DMS153 treated with DMSO at 0.1 percent for 48 hours (cell line): ENCODE results near the gene PPP6C.
"Not testable (repeated sequence)": the region's sequence is repeated elsewhere in the genome, so short reads cannot be mapped to it uniquely, and the experiment has no call there.

ENCODE experiments used
- DNase-seq: peaks from one replicate; lab custom pipeline; 2025; ENCODE audit not compliant: unreplicated experiment; lab: John Stamatoyannopoulos, UW

PPP6C gene

DNA sequence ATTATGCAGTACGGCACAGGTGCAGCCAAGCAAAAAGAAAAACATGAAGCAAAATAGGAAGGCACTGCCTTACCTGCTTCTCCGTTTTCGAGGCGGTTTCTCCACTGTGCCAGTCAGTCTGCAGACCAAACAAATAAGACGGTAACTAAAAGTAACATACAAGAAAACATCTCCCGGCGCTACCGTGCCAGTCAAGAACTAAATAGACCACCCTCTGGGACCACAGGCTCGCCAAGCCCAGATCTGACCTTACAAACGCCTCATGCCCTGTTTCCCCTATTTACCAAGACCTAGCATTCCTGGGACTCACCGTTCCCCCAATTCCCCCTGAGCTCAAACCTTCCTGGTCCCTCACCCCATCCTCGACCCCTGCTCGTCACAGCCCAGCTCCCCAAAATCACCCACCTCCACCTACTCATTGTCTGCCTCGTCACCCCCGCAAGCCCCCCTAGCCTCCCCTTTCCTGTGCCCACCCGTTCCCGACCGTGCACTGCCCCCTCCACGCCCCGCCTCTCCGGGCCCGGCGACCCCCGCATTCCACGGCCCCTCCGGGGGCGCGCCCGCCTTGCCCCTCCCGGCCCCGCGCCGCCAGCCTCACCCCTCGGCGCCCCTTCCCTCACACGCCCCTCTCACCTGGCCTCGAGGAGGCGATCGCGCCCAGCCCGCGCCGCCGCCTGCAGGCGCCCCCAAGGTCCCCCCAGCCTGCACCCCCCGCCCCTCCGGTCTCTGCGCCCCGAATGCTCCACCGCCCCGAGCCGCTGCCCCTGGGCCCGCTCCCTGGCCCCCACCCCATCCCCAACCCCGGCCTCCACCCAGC, 46.8 kb downstream of the PPP6C start:
- no peak for DNase-seq

DNA sequence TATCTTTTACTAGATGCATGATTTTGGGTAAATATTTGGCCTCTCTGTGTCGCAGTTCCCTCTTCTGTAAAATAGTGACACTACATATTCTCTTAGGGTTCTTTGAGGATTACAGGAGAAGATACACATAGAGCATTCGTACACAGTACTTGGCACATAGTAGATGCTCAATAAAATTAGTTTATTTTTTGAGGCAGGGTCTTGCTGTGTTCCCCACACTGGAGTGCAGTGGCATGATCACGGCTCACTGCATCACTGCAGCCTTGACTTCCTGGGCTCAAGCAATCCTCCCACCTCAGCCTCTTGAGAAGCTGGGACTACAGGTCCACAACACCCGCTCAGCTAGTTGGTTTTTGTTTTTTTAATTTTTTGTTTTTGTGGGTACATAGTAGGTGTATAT, 47.9 kb downstream of the PPP6C start:
- DNase-seq, result no peak

DNA sequence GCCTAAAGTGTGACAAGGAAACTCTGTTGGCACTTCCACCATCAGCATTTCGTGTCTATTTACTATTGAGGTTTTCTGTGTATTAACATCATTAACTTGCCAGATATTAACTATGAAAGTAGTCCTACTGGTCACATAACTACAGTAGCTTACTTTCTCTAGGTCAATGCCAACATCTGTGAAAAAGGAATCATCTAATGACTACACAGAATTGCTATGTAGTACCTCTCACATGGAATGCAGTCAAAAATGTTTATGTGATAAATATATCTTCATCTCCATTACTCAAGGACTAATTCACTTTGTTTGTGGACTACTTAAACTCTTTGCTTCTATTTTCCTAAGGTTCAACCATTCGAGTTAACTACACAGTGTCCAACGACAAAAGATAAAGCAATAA, 48.4 kb downstream of the PPP6C start:
- DNase-seq, result no peak

DNA sequence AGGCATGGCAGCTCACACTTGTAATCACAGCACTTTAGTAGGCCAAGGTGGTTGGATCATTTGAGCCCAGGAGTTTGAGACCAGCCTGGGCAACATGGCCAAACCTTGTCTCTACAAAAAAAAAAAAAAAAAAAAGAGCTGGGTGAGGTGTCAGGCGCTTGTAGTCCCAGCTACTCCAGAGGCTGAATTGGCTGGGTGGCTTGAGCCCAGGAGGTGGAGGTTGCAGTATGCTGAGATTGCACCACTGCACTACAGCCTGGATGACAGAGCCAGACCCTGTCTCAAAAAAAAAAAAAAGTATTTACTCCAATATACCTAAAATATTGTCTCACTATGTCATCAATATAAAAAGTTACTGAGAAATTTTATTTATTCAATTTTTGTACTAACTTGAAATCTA, 49.0 kb downstream of the PPP6C start:
- no peak for DNase-seq

DNA sequence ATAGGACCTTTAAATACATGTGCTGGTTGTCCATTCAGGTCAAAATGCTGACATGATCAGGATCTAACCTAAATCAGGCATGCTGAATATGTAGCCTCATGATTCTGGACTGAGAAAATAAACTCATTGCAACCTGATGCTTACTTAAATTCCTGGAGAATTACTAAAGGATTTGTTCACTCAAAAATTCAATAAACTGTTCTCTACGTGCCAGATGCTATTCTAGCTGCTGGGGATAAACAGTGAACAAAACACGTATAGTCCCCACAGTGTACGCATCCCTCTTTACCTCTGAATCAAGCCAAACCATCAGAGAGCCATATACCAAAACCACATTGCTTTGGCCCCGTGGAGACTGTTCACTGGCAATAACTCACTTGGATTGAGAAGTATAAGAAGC, 52.4 kb downstream of the PPP6C start:
- no peak for DNase-seq

DNA sequence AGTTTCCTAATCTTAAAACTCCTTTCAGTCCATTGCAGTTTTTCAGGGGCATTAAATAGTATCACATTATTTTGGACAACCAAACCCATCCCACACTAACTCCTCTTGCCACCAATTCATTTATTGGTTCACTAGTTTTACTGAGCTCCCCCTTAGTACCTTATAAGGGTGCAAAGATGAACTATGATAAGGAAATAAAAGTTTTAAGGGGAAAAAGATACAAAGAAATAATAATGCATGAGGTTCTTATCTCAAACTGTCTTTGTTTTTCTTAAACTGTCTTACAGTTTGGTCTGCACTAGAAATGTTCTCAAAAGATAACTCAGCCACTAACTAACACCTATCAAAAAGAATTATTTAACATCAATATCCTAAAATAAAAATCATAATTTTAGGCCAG, 54.6 kb downstream of the PPP6C start:
- no peak for DNase-seq

DNA sequence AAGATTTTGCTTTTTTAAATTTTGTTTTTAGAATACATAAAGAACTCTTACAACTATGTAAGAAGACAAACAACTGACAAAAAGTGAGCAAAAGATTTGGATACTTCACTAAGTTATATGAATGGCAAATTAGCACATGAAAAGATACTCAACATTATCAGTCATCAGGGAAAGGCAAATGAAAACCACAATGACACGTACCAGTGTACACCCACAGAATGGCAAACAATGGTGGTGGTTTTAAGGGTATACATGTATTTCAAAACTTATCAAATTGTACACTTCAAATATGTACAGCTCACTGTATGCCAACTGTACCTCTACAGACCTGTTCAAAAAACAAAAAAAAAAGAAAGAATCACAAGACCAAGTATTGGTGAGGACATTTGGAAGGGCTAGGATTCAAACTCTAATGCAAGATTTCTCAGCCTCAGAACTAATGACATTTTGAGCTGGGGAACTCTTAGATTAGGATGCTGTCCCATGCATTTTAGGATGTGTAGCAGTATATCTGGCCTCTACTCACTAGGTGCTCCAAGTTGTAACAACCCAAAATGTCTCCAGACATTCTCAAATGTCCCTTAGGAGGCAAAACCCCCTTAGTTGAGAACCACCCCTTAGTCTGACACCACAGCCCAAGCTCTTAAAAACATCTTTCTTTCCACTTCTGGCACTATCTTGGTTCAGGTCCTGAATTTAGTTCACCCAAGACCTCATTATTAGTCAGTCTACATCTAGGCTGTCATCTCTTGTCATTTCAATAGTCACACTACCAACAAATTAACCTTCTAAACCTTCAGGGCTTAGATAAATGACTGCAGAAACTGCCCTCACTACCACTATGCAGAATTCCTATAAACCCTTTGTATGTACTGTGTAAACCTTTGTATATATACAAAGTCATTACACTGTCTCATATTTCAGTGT, 55.9 kb downstream of the PPP6C start:
- DNase-seq, result no peak

DNA sequence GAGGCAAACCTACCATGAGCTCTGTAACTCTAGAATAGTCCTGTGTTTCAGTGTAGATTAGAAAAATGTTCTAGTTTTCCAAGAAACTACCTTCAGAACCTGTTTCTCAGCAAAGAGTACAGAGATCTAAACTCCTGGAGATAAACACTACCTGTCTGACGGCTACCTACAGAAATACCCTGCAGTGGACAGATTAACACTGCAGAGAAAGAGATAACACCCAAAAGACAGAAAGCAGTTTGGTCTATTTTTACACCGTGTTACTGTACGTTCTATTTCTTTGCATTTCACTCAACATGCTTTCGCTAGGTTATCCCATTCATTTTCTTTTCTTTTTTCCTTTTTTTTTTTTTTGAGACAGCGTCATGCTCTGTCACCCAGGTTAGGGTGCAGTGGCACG, 57.8 kb downstream of the PPP6C start:
- no peak for DNase-seq

DNA sequence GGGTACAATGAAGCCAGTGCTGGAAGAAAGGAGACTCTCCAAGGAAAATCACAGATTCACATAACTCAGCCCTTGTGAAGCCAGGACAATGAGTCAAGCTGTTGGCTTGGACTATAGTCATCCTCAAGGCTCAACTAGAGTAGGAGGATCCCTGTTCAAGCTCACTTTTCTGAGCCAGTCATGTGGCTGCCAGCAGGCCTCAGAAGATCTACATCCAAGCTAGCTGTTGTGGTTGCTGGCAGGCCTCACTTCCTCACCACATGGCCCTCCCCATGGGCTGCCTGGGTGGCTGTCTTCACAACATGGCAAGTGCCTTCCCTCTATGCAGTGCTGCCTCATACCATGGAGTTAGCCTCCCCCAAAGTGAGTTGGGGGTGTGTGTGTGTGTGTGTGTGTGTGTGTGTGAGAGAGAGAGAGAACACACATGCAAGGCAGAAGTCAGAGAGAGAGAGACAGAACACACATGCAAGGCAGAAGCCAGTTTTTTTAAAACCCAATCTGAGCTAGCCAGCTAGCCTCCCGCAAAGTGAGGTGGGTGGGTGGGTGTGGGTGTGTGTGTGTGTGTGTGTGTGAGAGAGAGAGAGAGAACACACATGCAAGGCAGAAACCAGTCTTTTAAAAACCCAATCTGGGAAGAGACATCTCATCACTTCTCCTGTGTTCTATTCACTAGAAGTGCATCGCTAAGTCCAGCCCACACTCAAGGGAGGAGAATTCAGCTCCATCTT, 63.4 kb downstream of the PPP6C start:
- DNase-seq, result no peak

DNA sequence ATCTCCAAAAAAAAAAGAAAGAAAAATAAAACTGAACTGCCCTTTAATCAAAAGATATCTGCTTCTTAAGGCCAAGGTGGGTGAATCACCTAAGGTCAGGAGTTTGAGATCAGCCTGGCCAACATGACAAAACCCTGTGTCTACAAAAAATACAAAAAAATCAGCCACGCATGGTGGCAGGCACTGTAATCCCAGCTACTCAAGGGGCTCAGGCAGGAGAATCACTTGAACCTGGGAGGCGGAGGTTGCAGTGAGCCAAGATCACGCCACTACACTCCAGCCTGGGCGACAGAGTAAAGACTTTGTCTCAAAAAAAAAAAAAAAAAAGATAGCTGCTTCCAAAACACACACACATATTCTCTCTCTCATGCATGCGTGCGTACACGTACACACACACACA, 64.1 kb downstream of the PPP6C start:
- no peak for DNase-seq

DNA sequence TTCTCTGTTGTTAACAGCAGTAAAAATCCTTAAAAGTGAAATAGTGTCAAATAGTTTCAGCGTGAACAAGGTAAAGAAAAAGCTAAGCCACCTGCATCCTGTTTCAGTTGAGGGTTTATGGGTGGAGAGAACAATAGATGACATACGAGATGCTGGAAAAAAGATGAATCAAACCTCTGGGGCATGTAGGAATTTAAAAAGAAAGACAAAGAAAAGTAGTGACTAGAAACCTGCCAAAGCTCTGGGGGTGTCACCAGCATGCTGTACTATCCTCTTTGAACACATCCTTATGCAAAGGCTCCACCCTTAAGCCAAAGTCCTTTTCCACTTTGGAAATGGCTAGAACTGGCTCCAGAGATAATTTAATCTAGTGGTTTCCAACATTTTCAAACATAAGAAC, 68.5 kb downstream of the PPP6C start:
- DNase-seq, result no peak

DNA sequence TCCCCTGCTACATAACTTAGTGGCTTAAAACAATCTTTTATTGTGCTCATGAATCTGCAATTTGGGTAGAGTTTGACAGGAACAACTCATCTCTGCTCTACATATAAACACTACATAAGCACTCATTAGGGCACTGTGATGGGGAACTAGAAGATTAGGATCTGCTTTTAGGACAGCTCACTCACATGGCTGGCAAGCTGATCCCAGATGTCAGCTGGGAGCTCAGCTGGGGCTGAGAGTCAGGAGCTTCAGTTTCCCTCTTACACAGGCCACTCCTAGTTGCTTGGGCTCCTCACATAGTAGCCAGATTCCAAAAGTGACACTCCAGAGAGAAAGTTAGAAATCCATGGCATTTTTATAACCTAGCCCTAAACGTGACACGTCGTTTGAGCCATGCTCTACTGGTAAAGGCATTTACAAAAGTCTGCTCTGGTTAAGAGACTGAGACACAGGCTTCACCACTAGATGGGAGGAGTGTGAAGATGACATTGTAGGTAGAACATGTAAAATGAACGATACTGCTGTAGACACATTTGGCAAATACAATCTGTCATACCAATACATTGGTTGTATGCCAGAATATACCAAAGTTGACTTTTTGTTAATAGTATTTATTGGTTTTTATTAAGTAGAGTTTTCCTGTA, 69.8 kb downstream of the PPP6C start:
- DNase-seq, result no peak

DNA sequence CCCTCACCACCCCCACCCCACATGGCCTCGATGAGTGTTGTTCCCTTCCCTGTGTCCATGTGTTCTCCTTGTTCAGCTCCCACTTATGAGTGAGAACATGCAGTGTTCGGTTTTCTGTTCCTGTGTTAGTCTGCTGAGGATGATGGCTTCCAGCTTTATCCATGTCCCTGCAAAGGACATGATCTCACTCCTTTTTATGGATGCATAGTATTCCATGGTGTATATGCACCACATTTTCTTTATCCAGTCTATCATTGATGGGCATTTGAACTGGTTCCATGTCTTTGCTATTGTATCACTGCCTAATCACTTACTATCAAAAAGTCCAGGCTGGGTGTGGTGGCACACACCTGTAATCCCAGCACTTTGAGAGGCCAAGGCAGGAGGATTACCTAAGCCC, 70.9 kb downstream of the PPP6C start:
- DNase-seq, result not testable (repeated sequence)

DNA sequence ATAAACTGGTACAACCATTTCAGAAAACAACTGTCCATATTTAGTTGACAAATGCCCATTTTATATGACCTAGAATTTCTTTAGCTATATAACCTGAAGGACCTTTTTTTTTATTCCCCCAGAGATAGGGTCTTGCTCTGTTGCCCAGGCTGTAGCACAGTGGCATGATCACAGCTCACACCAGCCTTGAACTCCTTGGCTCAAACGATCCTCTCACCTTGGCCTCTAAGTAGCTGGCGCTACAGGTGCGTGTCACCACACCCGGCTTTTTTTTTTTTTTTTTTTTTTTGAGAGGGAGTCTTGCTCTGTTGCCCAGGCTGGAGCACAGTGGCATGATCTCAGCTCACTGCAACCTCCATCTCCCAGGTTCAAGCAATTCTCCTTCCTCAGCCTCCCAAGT, 75.1 kb downstream of the PPP6C start:
- DNase-seq, result not testable (repeated sequence)

DNA sequence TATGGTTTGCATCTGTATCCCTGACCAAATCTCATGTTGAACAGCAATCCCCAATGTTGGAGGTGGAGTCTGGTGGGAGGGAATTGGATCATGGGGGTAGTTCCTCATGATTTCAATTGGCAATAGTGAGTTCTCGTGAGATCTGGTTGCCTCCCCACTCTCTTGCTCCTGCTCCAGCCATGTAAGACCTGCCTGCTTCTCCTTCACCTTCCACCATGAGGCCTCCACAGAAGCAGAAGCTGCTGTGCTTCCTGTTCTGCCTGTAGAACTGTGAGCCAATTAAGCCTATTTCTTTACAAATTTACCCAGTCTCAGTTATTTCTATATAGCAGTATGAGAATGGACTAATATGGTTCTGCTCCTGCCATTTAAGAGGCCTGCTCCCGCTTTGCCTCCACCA, 79.1 kb downstream of the PPP6C start:
- no peak for DNase-seq

DNA sequence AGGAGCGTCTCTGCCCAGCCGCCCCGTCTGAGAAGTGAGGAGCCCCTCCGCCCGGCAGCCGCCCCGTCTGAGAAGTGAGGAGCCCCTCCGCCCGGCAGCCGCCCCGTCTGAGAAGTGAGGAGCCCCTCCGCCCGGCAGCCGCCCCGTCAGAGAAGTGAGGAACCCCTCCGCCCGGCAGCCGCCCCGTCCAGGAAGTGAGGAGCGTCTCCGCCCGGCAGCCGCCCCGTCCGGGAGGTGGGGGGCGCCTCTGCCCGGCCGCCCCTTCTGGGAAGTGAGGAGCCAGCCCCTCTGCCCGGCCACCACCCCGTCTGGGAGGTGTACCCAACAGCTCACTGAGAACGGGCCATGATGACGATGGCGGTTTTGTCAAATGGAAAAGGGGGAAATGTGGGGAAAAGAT, 81.1 kb downstream of the PPP6C start:
- not testable (repeated sequence) for DNase-seq

DNA sequence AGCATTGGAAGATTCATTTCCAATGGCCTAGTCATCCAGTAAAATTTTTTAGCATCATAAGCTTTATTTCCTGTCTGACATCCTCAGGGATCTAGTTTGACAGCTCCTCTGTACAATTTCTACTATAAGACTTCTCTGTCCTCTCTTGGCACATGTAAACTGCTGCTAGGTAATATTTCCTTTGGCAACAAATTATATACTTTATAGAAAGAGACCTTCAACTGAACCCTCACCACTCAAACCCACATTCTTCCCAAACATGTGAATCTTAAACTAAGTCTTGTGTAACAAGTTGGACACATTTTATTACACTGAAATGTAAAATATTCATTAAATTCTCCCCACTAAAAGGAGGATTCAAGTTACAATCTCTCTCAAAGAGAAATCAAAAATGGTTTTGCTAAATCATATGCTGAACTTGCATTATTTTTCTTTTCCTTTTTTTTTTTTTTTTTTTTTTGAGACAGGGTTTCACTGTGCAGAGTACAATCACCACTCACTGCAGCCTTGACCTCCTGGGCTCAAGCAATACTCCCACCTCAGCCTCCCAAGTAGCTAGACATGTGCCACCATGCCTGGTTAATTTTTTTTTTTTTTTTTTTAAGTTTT, 83.2 kb downstream of the PPP6C start:
- DNase-seq, result no peak

DNA sequence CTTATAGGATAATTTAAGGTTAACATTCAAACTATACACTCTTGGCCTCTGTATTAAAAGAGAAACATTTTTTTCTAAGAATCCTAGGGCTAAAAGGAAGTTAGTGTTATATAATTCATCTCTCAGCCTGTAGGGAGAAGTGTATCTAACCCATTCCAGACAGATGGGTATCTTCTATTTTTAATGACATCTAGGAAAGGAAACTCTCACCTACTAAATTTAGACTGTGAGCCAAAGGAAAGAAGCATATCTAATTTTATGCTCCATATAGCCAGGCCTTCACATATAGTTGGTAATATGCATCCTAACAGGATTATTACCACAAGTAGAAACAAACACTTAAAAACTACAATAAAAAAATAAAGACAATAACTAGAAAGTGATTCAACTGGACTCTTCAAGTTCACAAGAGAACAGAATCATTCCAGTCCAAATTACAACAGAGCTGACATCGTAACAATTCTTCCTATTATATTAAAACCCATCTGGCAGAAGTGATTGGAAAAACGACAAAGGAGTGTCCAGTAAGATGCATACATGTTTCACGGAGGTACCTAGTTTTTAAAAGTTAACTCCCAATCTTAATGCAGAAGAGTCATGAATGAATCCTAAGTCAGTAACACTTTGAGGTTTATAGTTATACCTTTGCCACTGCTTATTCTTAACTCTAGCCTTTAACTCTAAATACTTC, 85.7 kb downstream of the PPP6C start:
- DNase-seq, result no peak

DNA sequence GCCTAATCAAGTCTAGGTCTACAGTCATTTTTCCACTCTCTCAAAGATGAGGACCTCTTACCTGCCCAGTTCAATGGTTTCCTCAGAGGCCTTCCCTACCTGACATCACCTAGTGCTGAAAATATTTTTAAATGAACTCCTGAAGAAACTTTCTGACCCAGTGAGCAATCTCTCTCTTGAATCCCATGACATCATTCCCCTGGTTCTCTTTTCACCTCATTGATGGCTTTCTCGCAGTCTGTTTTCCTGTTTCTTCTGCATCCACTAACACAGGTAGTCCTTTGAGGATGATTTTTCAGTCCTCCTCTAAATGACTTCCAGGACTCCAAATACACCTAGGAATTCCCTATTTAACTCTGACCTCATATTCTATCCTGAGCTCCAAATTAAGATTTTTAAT, 86.6 kb downstream of the PPP6C start:
- DNase-seq, result no peak

DNA sequence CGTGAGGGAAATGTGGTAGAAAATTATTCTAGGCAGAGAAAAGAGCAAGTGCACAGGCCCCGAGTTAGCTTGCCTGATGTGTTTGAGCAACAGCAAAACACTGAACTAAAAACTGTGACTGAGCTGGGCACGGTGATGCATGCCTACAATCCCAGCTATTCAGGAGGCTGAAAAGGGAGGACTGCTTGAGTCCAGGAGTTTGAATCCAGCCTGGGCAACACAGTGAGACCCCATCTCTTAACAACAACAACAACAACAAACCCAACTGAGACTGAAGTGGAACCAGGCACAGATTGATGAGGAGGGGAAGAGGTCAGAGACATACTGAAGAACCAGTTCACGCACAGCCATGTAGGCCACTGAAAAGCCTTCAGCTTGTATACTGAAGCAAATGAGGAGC, 88.8 kb downstream of the PPP6C start:
- DNase-seq, result no peak
